Measurements from ENCODE around the gene ACTL10. TPM values are rescaled to one million over a fixed set of nuclear protein-coding genes. Genes with fewer than 3 reads are reported as not detected.

Gene ACTL10
- total RNA-seq, 1 donor from 2014 or later: 2.8 TPM

DNA sequence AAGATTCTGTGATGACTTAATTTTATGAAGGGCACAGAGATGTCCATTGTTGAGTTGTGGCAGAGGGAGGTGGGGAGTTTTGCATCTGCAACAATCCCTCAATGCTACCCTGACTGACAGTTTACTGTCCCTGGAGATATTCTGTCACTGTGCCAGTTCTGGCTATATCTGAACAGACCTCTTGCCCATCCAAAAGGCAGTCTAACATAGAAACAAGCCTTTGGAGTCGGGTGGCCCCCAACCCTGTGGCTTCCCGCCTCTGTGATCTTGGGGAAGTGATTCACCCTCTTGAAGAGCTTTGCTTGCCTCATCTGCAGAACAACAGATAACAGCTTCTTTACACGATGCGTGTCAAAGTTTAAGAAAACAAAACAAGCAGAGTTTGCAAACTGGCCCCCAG lies 23.2 kb downstream of the ACTL10 start:
- ChIA-PET CTCF (no interaction called here), POLR2A (interaction anchor here (0.6 to 0.8 kb wide), 3 partner anchors 124 to 551 kb away, joined by 3 to 4 read pairs (median 3); no protein-coding TSS in a partner anchor)
- TF ChIP-seq, protein P1, sequence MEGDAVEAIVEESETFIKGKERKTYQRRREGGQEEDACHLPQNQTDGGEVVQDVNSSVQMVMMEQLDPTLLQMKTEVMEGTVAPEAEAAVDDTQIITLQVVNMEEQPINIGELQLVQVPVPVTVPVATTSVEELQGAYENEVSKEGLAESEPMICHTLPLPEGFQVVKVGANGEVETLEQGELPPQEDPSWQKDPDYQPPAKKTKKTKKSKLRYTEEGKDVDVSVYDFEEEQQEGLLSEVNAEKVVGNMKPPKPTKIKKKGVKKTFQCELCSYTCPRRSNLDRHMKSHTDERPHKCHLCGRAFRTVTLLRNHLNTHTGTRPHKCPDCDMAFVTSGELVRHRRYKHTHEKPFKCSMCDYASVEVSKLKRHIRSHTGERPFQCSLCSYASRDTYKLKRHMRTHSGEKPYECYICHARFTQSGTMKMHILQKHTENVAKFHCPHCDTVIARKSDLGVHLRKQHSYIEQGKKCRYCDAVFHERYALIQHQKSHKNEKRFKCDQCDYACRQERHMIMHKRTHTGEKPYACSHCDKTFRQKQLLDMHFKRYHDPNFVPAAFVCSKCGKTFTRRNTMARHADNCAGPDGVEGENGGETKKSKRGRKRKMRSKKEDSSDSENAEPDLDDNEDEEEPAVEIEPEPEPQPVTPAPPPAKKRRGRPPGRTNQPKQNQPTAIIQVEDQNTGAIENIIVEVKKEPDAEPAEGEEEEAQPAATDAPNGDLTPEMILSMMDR (IDR thresholded peaks at IDR 0.05): no peak
- H3K27ac Mint-ChIP-seq: no peak overlapping the region
- peaks cover 11% of the 10 kb centered on the region for H3K4me1 Mint-ChIP-seq
- H3K9me3 Mint-ChIP-seq: no peaks in the 10 kb centered on the region
- no peak overlapping the region for H3K4me3 Mint-ChIP-seq
- ATAC-seq (ENCODE audit: low read depth) (no peak), DNase-seq (no peak)
- H3K36me3 Mint-ChIP-seq (ENCODE audit: low read depth): no peaks in the 10 kb centered on the region
- intact Hi-C loops (cut with micrococcal nuclease): loop anchor here (5.0 kb wide), 1 partner anchor 122 kb away; the partner anchor contains the start of gene CHMP4B
- H3K27me3 Mint-ChIP-seq: no peaks in the 10 kb centered on the region

DNA sequence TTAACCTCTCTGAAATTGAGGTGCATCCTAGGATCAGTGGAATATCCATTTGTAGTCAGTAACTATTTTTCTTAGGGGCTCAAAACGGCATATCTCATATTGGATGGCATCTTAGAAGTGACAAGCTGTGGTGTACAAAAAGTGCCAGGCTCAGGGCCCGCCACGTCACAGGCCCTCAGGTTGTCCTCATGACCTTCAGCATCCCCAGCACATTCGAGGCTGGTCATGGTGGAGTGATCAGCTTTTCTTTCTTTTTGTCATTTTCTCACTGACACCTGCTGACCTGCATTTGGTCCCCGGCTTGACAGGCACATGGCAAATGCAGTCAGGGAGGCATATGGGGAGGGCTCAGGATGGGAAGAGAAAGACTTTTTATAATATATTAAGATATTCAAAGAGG lies 26.5 kb downstream of the ACTL10 start:
- TF ChIP-seq, protein P1 (IDR thresholded peaks at IDR 0.05): no peak
- intact Hi-C loops (cut with micrococcal nuclease): no loop called here
- DNase-seq: no peak
- peaks cover under 1% of the 10 kb centered on the region for H3K9me3 Mint-ChIP-seq
- no peaks in the 10 kb centered on the region for H3K27me3 Mint-ChIP-seq
- no peaks in the 10 kb centered on the region for H3K36me3 Mint-ChIP-seq (ENCODE audit: low read depth)
- H3K27ac Mint-ChIP-seq: no peak overlapping the region
- ChIA-PET CTCF (interaction anchor here (0.7 kb wide), 1 partner anchor 169 kb away, joined by 5 read pairs; no protein-coding TSS in a partner anchor), POLR2A (no interaction called here)
- no peak overlapping the region for H3K4me3 Mint-ChIP-seq
- no peaks in the 10 kb centered on the region for H3K4me1 Mint-ChIP-seq
- no peak for ATAC-seq (ENCODE audit: low read depth)

DNA sequence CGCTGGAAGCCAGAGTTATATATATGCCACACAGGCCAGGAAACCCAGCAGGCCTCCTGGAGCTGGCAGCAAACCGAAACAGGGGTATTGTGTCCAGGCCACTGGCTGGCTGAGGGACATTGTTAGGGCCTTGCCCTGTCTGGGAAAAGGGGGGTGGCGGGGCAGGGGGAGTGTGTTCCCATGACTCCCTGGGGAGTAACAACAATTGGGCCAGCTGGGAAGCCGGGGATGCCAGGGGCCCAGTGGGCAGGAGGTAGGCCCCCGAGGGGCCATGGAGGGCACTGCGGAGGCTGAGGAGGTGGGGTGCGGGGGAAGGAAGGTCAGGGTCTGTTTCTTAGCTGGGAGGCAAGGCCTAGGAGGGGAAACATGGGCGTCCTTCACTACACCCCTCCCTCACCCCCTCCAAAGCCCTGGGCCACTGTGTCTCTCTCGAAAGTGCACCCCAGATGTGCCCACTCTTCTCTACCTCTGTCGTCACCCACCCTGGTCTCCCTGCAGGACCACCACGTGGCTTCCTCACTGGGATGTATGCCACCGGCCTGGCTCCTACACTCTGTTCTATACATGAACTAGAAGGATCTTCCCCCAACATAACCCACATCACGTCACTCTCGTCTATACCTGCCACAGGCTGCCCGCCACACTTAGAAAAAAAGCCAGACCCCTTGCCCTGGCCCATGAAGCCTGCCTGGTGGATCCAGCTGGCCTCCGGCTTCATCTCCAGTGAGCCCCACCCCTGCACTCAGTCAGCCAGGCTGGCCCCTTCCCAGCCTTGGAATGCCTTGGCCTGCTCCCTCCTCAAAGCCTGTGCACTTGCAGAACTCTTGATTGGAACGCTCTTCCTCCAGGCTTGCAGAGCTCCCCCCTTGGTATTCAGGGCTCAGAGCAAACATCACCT lies 27.2 kb downstream of the ACTL10 start:
- H3K27ac Mint-ChIP-seq: no peak overlapping the region
- TF ChIP-seq, protein P1 (IDR thresholded peaks at IDR 0.05): no peak
- DNase-seq (no peak), ATAC-seq (ENCODE audit: low read depth) (no peak)
- no peak overlapping the region for H3K4me3 Mint-ChIP-seq
- H3K27me3 Mint-ChIP-seq: no peaks in the 10 kb centered on the region
- ChIA-PET POLR2A (no interaction called here), CTCF (interaction anchor here (0.7 kb wide), 1 partner anchor 168 kb away, joined by 5 read pairs; no protein-coding TSS in a partner anchor)
- H3K9me3 Mint-ChIP-seq: peaks cover 2% of the 10 kb centered on the region
- intact Hi-C loops (cut with micrococcal nuclease): no loop called here
- no peaks in the 10 kb centered on the region for H3K36me3 Mint-ChIP-seq (ENCODE audit: low read depth)
- no peaks in the 10 kb centered on the region for H3K4me1 Mint-ChIP-seq

DNA sequence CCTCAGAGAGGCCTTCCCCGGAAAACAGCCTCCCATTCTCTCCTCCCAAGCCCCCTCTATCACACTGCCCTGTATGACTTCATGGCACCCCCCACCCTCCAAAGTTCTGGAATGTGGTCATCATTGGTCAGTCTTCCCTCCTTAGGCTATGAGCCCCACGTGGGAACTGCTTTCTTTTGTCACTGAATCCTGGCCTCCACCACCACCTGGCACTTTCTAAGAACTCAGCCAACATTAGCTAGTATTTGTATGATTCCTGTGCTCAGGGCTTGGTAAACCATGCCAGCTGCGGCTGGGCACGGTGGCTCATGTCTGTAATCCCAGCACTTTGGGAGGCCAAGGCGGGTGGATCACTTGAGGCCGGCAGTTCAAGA lies 27.9 kb downstream of the ACTL10 start:
- no peaks in the 10 kb centered on the region for H3K27me3 Mint-ChIP-seq
- no peak overlapping the region for H3K4me3 Mint-ChIP-seq
- ChIA-PET CTCF (no interaction called here), POLR2A (interaction anchor here (0.5 to 0.7 kb wide), 3 partner anchors 26 to 81 kb away, joined by 3 to 7 read pairs (median 5); no protein-coding TSS in a partner anchor)
- no peaks in the 10 kb centered on the region for H3K4me1 Mint-ChIP-seq
- peaks cover 2% of the 10 kb centered on the region for H3K9me3 Mint-ChIP-seq
- no peaks in the 10 kb centered on the region for H3K36me3 Mint-ChIP-seq (ENCODE audit: low read depth)
- TF ChIP-seq, protein P1 (IDR thresholded peaks at IDR 0.05): no peak
- no peak overlapping the region for H3K27ac Mint-ChIP-seq
- DNase-seq (no peak), ATAC-seq (ENCODE audit: low read depth) (no peak)
- intact Hi-C loops (cut with micrococcal nuclease): no loop called here

DNA sequence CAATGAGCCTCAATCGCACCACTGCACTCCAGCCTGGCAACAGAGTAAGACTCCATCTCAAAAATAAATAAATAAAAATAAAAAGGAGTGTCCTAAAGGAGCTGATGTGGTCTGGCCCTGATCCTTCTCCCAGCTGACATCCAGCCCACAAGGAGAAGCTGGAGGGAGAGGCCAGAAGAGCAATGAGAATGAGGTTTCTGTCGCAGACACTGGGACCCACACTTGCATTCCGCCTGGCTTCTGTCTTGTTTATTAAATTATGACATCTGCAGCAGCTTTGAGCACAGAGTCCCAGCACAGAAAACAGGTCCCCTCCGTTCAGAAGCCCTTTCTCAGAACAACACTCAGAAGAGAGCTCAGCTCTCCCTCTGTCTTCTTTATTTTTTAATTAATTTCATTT lies 29.7 kb downstream of the ACTL10 start:
- no peak overlapping the region for H3K4me3 Mint-ChIP-seq
- POLR2A ChIA-PET: no interaction called here

More for the DNA sequence above, 29.7 kb downstream of the ACTL10 start:
- intact Hi-C loops (cut with micrococcal nuclease): no loop called here
- Mint-ChIP-seq H3K9me3 (peaks cover 2% of the 10 kb centered on the region), H3K36me3 (ENCODE audit: low read depth) (no peaks in the 10 kb centered on the region), H3K27ac (no peak overlapping the region), H3K4me1 (no peaks in the 10 kb centered on the region), H3K27me3 (no peaks in the 10 kb centered on the region)
- TF ChIP-seq, protein P1 (IDR thresholded peaks at IDR 0.05): no peak
- no peak for ATAC-seq (ENCODE audit: low read depth)
- DNase-seq: no peak
- CTCF ChIA-PET: no interaction called here
